GM12874 (cell line): ENCODE results near the gene LYVE1.

Experiments used
- TF ChIP-seq, protein P1 (sequence below): IDR thresholded peaks from 2 replicates; pipeline ENCODE4 v1.5.1; 2011; ENCODE audit warnings: low read depth, mild to moderate bottlenecking, control low read depth, low read length, moderate library complexity; ENCODE audit not compliant: insufficient read depth

Gene LYVE1

DNA sequence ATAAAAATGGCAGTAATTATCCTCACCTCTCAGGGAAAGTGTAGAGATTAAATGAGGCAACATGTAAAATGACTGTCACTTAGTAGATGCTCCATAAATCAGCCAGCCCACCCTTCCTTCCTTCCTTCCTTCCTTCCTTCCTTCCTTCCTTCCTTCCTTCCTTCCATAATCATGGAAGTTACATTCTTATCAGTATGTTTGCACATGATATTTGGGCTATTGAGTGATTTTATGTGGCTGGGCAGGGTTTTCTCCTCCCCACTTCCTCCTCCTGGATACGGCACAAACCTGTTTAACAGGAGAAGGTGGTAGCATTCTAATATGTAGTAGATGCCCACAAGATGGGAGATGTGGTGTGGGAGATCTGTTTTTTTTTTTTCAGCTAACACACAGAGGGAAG lies 11.9 kb downstream of the LYVE1 start:
- TF ChIP-seq, protein P1, sequence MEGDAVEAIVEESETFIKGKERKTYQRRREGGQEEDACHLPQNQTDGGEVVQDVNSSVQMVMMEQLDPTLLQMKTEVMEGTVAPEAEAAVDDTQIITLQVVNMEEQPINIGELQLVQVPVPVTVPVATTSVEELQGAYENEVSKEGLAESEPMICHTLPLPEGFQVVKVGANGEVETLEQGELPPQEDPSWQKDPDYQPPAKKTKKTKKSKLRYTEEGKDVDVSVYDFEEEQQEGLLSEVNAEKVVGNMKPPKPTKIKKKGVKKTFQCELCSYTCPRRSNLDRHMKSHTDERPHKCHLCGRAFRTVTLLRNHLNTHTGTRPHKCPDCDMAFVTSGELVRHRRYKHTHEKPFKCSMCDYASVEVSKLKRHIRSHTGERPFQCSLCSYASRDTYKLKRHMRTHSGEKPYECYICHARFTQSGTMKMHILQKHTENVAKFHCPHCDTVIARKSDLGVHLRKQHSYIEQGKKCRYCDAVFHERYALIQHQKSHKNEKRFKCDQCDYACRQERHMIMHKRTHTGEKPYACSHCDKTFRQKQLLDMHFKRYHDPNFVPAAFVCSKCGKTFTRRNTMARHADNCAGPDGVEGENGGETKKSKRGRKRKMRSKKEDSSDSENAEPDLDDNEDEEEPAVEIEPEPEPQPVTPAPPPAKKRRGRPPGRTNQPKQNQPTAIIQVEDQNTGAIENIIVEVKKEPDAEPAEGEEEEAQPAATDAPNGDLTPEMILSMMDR = no peak

DNA sequence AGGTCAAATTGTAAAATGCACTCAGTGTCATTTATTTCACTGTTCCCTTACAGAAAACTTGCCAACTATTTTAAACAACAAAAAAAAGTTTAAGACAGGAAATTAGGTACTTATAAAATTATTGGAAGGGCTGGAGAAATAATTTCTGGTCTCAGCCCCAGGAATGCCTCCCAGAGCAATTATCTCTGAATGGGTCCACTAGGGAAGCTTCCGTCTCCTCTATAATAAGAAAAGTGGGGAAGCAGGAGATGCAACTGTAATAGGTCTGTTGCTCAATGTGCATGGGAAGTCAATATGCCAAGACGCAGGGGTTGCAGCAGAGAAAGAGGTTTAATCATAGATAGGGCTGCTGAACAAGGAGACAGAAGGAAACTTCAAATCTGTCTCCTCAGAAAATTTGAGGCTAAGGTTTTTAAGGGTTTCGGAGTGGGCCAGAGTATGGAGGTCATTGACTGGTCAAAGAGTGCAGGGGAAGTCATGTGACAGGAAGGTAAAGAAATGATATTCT lies 16.6 kb downstream of the LYVE1 start:
- TF ChIP-seq, protein P1 = no peak

DNA sequence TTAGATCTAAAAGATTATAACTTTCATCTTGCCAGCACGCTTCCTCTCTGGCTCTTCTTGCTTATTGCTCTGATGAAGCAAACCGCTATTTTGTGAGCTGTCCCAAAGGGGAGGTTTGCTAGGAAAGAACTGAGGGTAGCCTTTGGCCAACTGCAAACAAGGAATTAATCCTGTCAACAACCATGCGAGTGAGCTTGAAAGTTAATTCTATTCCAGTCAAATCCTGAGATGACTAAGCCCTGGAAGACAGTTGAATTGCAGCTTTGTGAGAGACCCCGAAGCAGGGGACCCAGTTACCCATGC lies 17.2 kb downstream of the LYVE1 start:
- TF ChIP-seq, protein P1 = no peak

DNA sequence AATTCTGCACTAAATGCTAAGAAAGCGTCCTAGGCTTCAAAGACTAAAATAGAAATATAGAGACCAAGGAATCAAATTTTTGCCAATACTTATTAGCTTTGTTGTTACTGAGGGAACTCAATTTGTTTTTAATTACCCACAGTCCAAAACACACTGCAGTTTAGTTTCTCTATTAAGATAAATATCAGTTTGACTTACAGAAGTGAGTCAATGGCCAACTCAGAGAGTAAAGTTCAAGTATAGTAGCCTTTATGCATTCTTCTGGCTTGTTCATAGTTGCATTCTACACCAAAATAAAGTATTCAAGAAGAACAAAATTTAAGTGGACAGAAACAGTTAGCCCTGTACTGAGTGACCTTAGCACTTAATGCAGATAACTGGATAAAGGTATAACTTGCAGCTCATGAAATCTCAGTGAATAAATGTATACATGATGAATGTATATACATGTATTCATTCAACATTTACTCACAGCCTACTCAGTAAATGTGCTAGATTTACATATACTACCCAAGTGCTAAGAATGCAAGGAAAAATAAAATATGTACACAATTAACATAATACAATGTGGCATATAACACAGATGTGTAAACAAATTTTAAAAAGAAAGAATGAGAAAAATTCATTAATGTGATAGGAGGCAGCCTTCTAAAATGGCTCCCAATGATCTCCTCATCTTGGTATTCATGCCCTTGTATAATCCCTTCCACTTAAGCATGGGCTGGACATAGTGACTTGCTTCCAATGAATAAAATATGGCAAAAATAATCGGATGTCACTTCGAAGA lies 17.8 kb downstream of the LYVE1 start:
- TF ChIP-seq, protein P1 = no peak

GRCh38 chr11:10544491-10545465 lies 23.7 kb downstream of the LYVE1 start:
- TF ChIP-seq, protein P1 = no peak

- TF ChIP-seq, protein P1 = no peak
Measured at GRCh38 chr11:10543782-10544181, 24.7 kb downstream of the LYVE1 start.

DNA sequence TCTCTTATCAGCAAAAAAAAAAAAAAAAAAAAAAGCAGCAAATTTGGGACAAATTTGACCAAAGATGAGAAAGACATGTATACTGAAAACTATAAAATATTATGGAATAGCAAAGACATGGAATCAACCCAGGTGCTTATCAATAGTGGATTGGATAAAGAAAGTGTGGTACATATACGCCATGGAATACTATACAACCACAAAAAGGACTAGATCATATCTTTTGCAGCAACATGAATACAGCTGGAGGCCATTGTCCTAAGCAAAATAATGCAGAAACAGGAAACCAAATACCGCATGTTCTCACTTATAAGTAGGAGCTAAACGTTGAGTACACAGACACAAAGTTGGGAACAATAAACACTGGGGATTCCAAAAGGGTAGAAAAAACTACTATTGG lies 25.7 kb downstream of the LYVE1 start:
- TF ChIP-seq, protein P1 = no peak
